ENCODE data around the gene SH3BP5L.

DNA sequence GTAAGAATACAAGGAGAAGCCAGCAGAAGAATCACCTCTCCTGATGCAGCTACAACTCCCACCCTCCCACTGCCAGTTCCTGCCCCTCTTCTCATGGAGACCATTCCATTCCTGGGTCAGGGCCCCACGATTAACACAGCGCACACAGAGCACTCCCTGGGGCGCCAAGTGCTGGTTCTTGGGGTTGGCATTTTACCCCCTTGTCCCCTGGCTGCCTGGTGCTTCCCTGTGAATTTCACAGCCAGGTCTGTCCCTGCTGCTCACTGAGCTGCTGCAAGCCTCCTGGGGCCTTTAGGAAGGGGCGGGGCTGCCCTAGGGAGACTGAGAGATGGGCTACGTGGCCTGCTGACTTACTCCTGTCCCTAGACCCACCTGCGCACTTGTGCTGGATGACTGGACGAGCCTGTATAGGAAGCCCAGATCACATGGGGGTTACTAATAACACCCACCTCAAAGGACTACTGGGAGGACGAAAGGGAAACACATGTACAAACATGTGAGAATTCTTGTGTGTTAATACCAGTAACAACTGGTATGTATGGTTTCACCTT is 17.1 kb upstream of the SH3BP5L start:
- TF ChIP-seq, protein P1, sequence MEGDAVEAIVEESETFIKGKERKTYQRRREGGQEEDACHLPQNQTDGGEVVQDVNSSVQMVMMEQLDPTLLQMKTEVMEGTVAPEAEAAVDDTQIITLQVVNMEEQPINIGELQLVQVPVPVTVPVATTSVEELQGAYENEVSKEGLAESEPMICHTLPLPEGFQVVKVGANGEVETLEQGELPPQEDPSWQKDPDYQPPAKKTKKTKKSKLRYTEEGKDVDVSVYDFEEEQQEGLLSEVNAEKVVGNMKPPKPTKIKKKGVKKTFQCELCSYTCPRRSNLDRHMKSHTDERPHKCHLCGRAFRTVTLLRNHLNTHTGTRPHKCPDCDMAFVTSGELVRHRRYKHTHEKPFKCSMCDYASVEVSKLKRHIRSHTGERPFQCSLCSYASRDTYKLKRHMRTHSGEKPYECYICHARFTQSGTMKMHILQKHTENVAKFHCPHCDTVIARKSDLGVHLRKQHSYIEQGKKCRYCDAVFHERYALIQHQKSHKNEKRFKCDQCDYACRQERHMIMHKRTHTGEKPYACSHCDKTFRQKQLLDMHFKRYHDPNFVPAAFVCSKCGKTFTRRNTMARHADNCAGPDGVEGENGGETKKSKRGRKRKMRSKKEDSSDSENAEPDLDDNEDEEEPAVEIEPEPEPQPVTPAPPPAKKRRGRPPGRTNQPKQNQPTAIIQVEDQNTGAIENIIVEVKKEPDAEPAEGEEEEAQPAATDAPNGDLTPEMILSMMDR (IDR thresholded peaks at IDR 0.05; ENCODE audit: borderline replicate concordance, extremely low read depth, low read length, poor library complexity, severe bottlenecking), result no peak
- no peak for TF ChIP-seq EZH2 (IDR thresholded peaks at IDR 0.05; ENCODE audit: borderline replicate concordance, low read depth, low read length, severe bottlenecking)

All from DND-41 (cell line).